ENCODE results near the gene SLC22A15. TPM values are rescaled to one million over a fixed set of nuclear protein-coding genes. Genes with fewer than 3 reads are reported as not detected.

SLC22A15 gene
- total and polyA plus RNA-seq, 10 of the 15 experiments (the other 5 are each of a cell fraction or from before 2014, with no cell fraction given): 0.05 to 2.8 (median 0.13) TPM; not detected in 1

GRCh38 chr1:116118471-116118870 lies 142.2 kb downstream of the SLC22A15 start:
- Histone ChIP-seq H3K4me3 (no peak overlapping the region), H3K27me3 (replicated peaks in 1 of 2; ENCODE audit: control insufficient read depth in 2 of 2, insufficient read depth in 2 of 2, low read length in 1 of 2) (no peaks in the 10 kb centered on the region), H3K4me2 (ENCODE audit: control insufficient read depth, insufficient read depth) (no peak overlapping the region), H4K20me1 (ENCODE audit: control insufficient read depth, insufficient read depth) (no peaks in the 10 kb centered on the region), H3K9ac (ENCODE audit: control insufficient read depth, insufficient read depth, low read length) (no peak overlapping the region), H2AFZ (ENCODE audit: control insufficient read depth, low read depth, low read length) (no peak overlapping the region), H3K9me3 (replicated peaks; ENCODE audit: control insufficient read depth, insufficient read depth, low read length) (no peaks in the 10 kb centered on the region), H3K4me1 (ENCODE audit: control insufficient read depth, insufficient read depth, low read length) (no peaks in the 10 kb centered on the region), H3K36me3 (ENCODE audit: control insufficient read depth in 2 of 2, insufficient read depth in 2 of 2, low read length in 1 of 2) (peaks cover 0 to 1% of the 10 kb centered on the region in 2 experiments; a peak in 2 of 4 replicates), H3K27ac (ENCODE audit: control insufficient read depth, insufficient read depth) (no peak overlapping the region), H3K79me2 (ENCODE audit: control insufficient read depth, insufficient read depth, low read length) (no peaks in the 10 kb centered on the region)
- BruUV-seq (replicated peaks): no TSS peak
- CTCF ChIA-PET: interaction anchor here (0.9 kb wide), 1 partner anchor 34 kb away, joined by 3 read pairs; no protein-coding TSS in a partner anchor
- RAD21 ChIA-PET (ENCODE audit: unreplicated experiment): interaction anchor here (1.0 kb wide), 1 partner anchor 11 kb away, joined by 3 read pairs; no protein-coding TSS in a partner anchor
- DNase-seq (ENCODE audit: low read depth, low spot score) (no peak), ATAC-seq (no peak), FAIRE-seq (no peak)
- in situ Hi-C loops (cut with MboI): no loop called here
- SMC1A ChIA-PET (ENCODE audit: uncharacterized antibody, unreplicated experiment): no interaction called here
- intact Hi-C loops (cut with micrococcal nuclease; ENCODE audit: unreplicated experiment): no loop called here
- WGBS (ENCODE audit: insufficient coverage, insufficient replicate concordance, low lambda C conversion rate, missing lambda C conversion rate): 0% methylated on average over 3 of the region's 3 CpGs
- POLR2A ChIA-PET: interaction anchor here (0.7 to 1.2 kb wide), 3 partner anchors 10 to 821 kb away, joined by 3 to 5 read pairs (median 3); no protein-coding TSS in a partner anchor
- TF ChIP-seq IRF5 (IDR thresholded peaks at IDR 0.05; ENCODE audit: borderline replicate concordance) (no peak), RUNX3 (IDR thresholded peaks at IDR 0.05; ENCODE audit: low read length) (no peak), ASH2L (IDR thresholded peaks at IDR 0.05; ENCODE audit: borderline replicate concordance, low read depth) (no peak), USF1 (IDR thresholded peaks at IDR 0.05; ENCODE audit: borderline replicate concordance, extremely low read length, insufficient read depth, low read depth, low read length) (no peak), MYC (IDR thresholded peaks at IDR 0.05; ENCODE audit: insufficient read depth, insufficient read length, insufficient replicate concordance, low read length, severe bottlenecking) (no peak), ZNF274 (IDR thresholded peaks at IDR 0.05; ENCODE audit: insufficient read depth, insufficient read length) (no peak), BMI1 (IDR thresholded peaks at IDR 0.05; ENCODE audit: borderline replicate concordance) (no peak), IRF4 (IDR thresholded peaks at IDR 0.05; ENCODE audit: low read depth, low read length) (no peak), SKIL (IDR thresholded peaks at IDR 0.05; ENCODE audit: low read depth, poor library complexity, severe bottlenecking) (no peak), NR2C2 (IDR thresholded peaks at IDR 0.05; ENCODE audit: borderline replicate concordance, control insufficient read depth, insufficient read length, low read depth) (no peak), SRF (IDR thresholded peaks at IDR 0.05; ENCODE audit: low read depth in 2 of 2, low read length in 2 of 2) (no peak), NFIC (IDR thresholded peaks at IDR 0.05; ENCODE audit: low read depth, low read length) (no peak), ZZZ3 (IDR thresholded peaks at IDR 0.05; ENCODE audit: control insufficient read depth, insufficient read length, low read depth) (no peak), SMAD5 (IDR thresholded peaks at IDR 0.05; ENCODE audit: low read depth) (no peak), ATF7 (IDR thresholded peaks at IDR 0.05; ENCODE audit: low read depth) (no peak), RCOR1 (conservative IDR thresholded peaks at IDR 0.05; ENCODE audit: low read depth, low read length) (no peak), MEF2B (IDR thresholded peaks at IDR 0.05; ENCODE audit: partially characterized antibody, poor library complexity, severe bottlenecking) (no peak), HCFC1 (IDR thresholded peaks at IDR 0.05; ENCODE audit: low read length) (no peak), TBL1XR1 (IDR thresholded peaks at IDR 0.05; ENCODE audit: low read depth, low read length) (no peak), IRF3 (IDR thresholded peaks at IDR 0.05) (no peak)

Measured in GM12878 (cell line).